Gastroesophageal sphincter (tissue), 3 donors: ENCODE data around the gene KIF18A.

ENCODE experiments used
- CTCF ChIP-seq, 4 experiments: fragments of 200-600 bp in 2 of 4; fragments of 450-650 bp in 2 of 4; sonication (generic) in 1 of 4; IDR thresholded peaks; one replicate each; pipeline ENCODE4 v1.5.1; 2017 to 2019; ENCODE audit warnings: antibody characterized with exemption in 4 of 4, mild to moderate bottlenecking in 2 of 4, moderate library complexity in 2 of 4
- POLR2A ChIP-seq, 2 donors: fragments of 450-650 bp; IDR thresholded peaks; one replicate each; pipeline ENCODE4 v1.6.1; 2017; ENCODE audit warnings: antibody characterized with exemption in 2 of 2, mild to moderate bottlenecking in 2 of 2, moderate library complexity in 1 of 2
- POLR2AphosphoS5 ChIP-seq: sonication (generic); formaldehyde crosslinking; IDR thresholded peaks from one replicate; pipeline ENCODE4 v1.6.1; 2017; ENCODE audit warnings: antibody characterized with exemption

- TF ChIP-seq POLR2AphosphoS5 (peak; percentile 48), CTCF (IDR thresholded peaks at IDR 0.05) (no peak), POLR2A (IDR thresholded peaks at IDR 0.05) (peak; percentile 20 to 23)
Observed at GRCh38 chr11:28110108-28110820, 2.3 kb upstream of the KIF18A start.
